NT2/D1 (cell line): ENCODE measurements around the gene C2CD3.

Experiments used
- SUZ12 ChIP-seq: IDR thresholded peaks from 2 replicates; pipeline ENCODE4 v1.6.1; 2011; ENCODE audit not compliant: insufficient read length, insufficient read depth; ENCODE audit errors: extremely low read depth
- YY1 ChIP-seq: IDR thresholded peaks from 2 replicates; pipeline ENCODE4 v1.6.1; 2011; ENCODE audit not compliant: insufficient read length, insufficient read depth
- ZNF274 ChIP-seq: IDR thresholded peaks from 2 replicates; pipeline ENCODE4 v1.6.1; 2011; ENCODE audit warnings: mild to moderate bottlenecking, low read depth, low read length

DNA sequence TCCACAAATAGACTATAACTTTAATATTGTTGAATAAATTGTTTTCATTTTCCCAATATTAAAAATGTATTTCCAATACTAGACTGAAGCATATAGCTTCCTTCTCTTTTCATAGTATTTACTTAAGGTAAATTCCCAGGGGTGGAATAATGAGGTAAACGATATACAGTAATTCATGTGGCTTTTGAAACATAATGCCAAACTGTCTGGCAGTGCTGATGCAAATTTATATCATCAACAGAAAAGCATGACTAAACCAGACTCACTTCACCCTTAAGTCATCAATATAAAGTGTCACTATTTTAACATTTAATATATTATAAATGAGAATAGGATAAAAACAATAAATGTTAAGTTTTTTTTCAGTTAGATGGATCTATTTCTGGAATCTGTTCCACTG is 13.6 kb downstream of the C2CD3 start:
- TF ChIP-seq YY1 (no peak), ZNF274 (no peak), SUZ12 (no peak)
